Left ventricle myocardium superior (tissue), 1 donor: ENCODE results near the gene EML6. TPM values are rescaled to one million over a fixed set of nuclear protein-coding genes. Genes with fewer than 3 reads are reported as not detected.
"Not testable (repeated sequence)": the region's sequence is repeated elsewhere in the genome, so short reads cannot be mapped to it uniquely, and the experiment has no call there.

Experiments
- ATAC-seq: fragments of 200-7000 bp; cut with Tn5 transposase; one replicate; pipeline ENCODE4 v1.9.1; 2020; ENCODE audit warnings: mild to moderate bottlenecking, moderate library complexity
- DNase-seq: peaks from one replicate; pipeline ENCODE4 v3.0.0-alpha.2; 2020
- intact Hi-C: fragments of 100-400 bp; cut with micrococcal nuclease; formaldehyde crosslinking; loops from one replicate; pipeline ENCODE4 v1.11.0; 2022
- total RNA-seq: library from RNA; stranded (reverse); fragmentation: NEBNext Ultra II Directional; extraction: Animal tissue kit (Norgen Biotek cat#: 25700); gene quantifications from one replicate; pipeline ENCODE4 v1.2.1, GENCODE V29; 2021
- donor health status: DM: no; HTN: yes; CAD: no; lungs with severe emphysema.

Gene EML6
- total RNA-seq, 1 donor from 2014 or later, result 0.59 TPM

GRCh38 chr2:54831480-54831879 is 108.0 kb downstream of the EML6 start:
- ATAC-seq (no peak), DNase-seq (no peak)
- intact Hi-C loops, result no loop called here

- ATAC-seq (no peak), DNase-seq (no peak)
- intact Hi-C loops, result no loop called here
Measured at GRCh38 chr2:54834721-54835120, 111.3 kb downstream of the EML6 start.

- DNase-seq (no peak), ATAC-seq (no peak)
- intact Hi-C loops, result no loop called here
Measured at GRCh38 chr2:54836477-54836876, 113.0 kb downstream of the EML6 start.

GRCh38 chr2:54838585-54839035 is 115.1 kb downstream of the EML6 start:
- DNase-seq (peak; percentile 56), ATAC-seq (peak; percentile 85)
- intact Hi-C loops, result loop anchor here (2.0 kb wide), 1 partner anchor 732 kb away; no protein-coding TSS in a partner anchor

- no peak for DNase-seq
- ATAC-seq, result no peak
- intact Hi-C loops, result loop anchor here (2.0 to 10.0 kb wide), 2 partner anchors 665 to 733 kb away; no protein-coding TSS in a partner anchor
Measured at GRCh38 chr2:54839461-54840255, 116.2 kb downstream of the EML6 start.

GRCh38 chr2:54840559-54841468 is 117.4 kb downstream of the EML6 start:
- intact Hi-C loops, result loop anchor here (10.0 kb wide), 1 partner anchor 666 kb away; no protein-coding TSS in a partner anchor
- no peak for ATAC-seq

GRCh38 chr2:54841500-54841899 is 118.0 kb downstream of the EML6 start:
- intact Hi-C loops, result loop anchor here (10.0 kb wide), 1 partner anchor 667 kb away; no protein-coding TSS in a partner anchor
- not testable (repeated sequence) for DNase-seq, ATAC-seq

More at GRCh38 chr2:54840559-54841468, 117.4 kb downstream of the EML6 start:
- no peak for DNase-seq

GRCh38 chr2:54845094-54845493 is 121.6 kb downstream of the EML6 start:
- intact Hi-C loops, result loop anchor here (10.0 kb wide), 1 partner anchor 670 kb away; no protein-coding TSS in a partner anchor
- no peak for DNase-seq
- no peak for ATAC-seq

- DNase-seq (no peak), ATAC-seq (no peak)
- intact Hi-C loops, result loop anchor here (10.0 kb wide), 1 partner anchor 671 kb away; no protein-coding TSS in a partner anchor
Measured at GRCh38 chr2:54845514-54845913, 122.1 kb downstream of the EML6 start.

GRCh38 chr2:54850171-54851122 is 127.0 kb downstream of the EML6 start:
- no peak for ATAC-seq
- no peak for DNase-seq
- intact Hi-C loops, result no loop called here

- intact Hi-C loops, result no loop called here
- no peak for ATAC-seq
Measured at GRCh38 chr2:54853616-54854310, 130.3 kb downstream of the EML6 start.

GRCh38 chr2:54855434-54855833 is 132.0 kb downstream of the EML6 start:
- ATAC-seq (no peak), DNase-seq (no peak)
- intact Hi-C loops, result no loop called here

More at GRCh38 chr2:54853616-54854310, 130.3 kb downstream of the EML6 start:
- DNase-seq, result no peak

GRCh38 chr2:54858021-54858681 is 134.7 kb downstream of the EML6 start:
- intact Hi-C loops, result no loop called here
- DNase-seq (no peak), ATAC-seq (no peak)

- intact Hi-C loops, result no loop called here
- DNase-seq (no peak), ATAC-seq (no peak)
Measured at GRCh38 chr2:54859416-54859815, 136.0 kb downstream of the EML6 start.

- ATAC-seq, result no peak
- DNase-seq, result no peak
- intact Hi-C loops, result no loop called here
Measured at GRCh38 chr2:54859997-54860701, 136.7 kb downstream of the EML6 start.

GRCh38 chr2:54862229-54862628 is 138.8 kb downstream of the EML6 start:
- intact Hi-C loops, result no loop called here
- ATAC-seq (no peak), DNase-seq (no peak)

- DNase-seq, result no peak
- no peak for ATAC-seq
- intact Hi-C loops, result no loop called here
Measured at GRCh38 chr2:54862742-54863141, 139.3 kb downstream of the EML6 start.
